GM12878 (cell line): Measurements from ENCODE around the gene NUTM1. TPM values are rescaled to one million over a fixed set of nuclear protein-coding genes. Genes with fewer than 3 reads are reported as not detected.
A peak's percentile ranks its signal among the peaks of the same experiment; 100 is the strongest.

ENCODE experiments used
- ATAC-seq: fragments of 200-7000 bp; cut with Tn5 transposase; 3 replicates; pipeline ENCODE4 v1.9.1; 2020; ENCODE audit warnings: mild to moderate bottlenecking, moderate library complexity
- BruUV-seq: library from RNA; stranded (reverse); fragments of 400-500 nt; replicated peaks from 2 replicates; lab custom pipeline; 2021; lab: Mats Ljungman, UMichigan
- CTCF ChIA-PET: fragments of 300-600 bp; sonication (Branson Sonifier 250); formaldehyde crosslinking; extraction: SDS; loops from one replicate; lab custom pipeline; 2021; ENCODE audit warnings: inconsistent platforms; lab: Yijun Ruan, JAX
- POLR2A ChIA-PET: fragments of 350-600 bp; formaldehyde crosslinking; extraction: SDS; loops from one replicate; lab custom pipeline; 2021; ENCODE audit warnings: inconsistent platforms; lab: Charles Lee
- RAD21 ChIA-PET: fragments of 300-600 bp; sonication (Branson Sonifier 250); formaldehyde crosslinking; loops from one replicate; lab custom pipeline; 2023; ENCODE audit warnings: antibody characterized with exemption; ENCODE audit not compliant: unreplicated experiment; lab: Charles Lee
- SMC1A ChIA-PET: fragments of 300-600 bp; sonication (Branson Sonifier 250); formaldehyde crosslinking; loops from one replicate; lab custom pipeline; 2023; ENCODE audit not compliant: unreplicated experiment, uncharacterized antibody; lab: Charles Lee
- DNase-seq: peaks from one replicate; pipeline ENCODE4 v3.0.0-alpha.2; 2011; ENCODE audit warnings: low read depth, low spot score
- FAIRE-seq: peaks from 3 replicates; lab custom pipeline; 2011; peaks lifted over from hg19 to GRCh38; lab: Jason Lieb, UNC
- H2AFZ ChIP-seq: 2 replicates; pipeline ENCODE4 v1.6.0; 2011; ENCODE audit warnings: low read depth, low read length, control low read depth; ENCODE audit not compliant: control insufficient read depth
- H3K27ac ChIP-seq: 2 replicates; pipeline ENCODE4 v1.5.1; 2011; ENCODE audit warnings: control low read depth; ENCODE audit not compliant: control insufficient read depth, insufficient read depth
- H3K27me3 ChIP-seq, 2 experiments: replicated peaks in 1 of 2; 2 replicates each; pipeline versions ENCODE4 v1.6.0 to v1.6.1; 2011; ENCODE audit warnings: low read length in 1 of 2; ENCODE audit not compliant: control insufficient read depth in 2 of 2, insufficient read depth in 2 of 2
- H3K36me3 ChIP-seq, 2 experiments: 2 replicates each; pipeline ENCODE4 v1.5.1; 2011; ENCODE audit warnings: low read length in 1 of 2; ENCODE audit not compliant: control insufficient read depth in 2 of 2, insufficient read depth in 2 of 2
- H3K4me1 ChIP-seq: 2 replicates; pipeline ENCODE4 v1.6.1; 2011; ENCODE audit warnings: mild to moderate bottlenecking, low read length, moderate library complexity, mixed read lengths; ENCODE audit not compliant: control insufficient read depth, insufficient read depth
- H3K4me2 ChIP-seq: 2 replicates; pipeline ENCODE4 v1.6.0; 2011; ENCODE audit warnings: control low read depth; ENCODE audit not compliant: control insufficient read depth, insufficient read depth
- H3K4me3 ChIP-seq: fragments of 200-600 bp; sonication (generic); 2 replicates; pipeline ENCODE4 v1.5.1; 2016
- H3K79me2 ChIP-seq: 2 replicates; pipeline ENCODE4 v1.6.0; 2011; ENCODE audit warnings: low read length; ENCODE audit not compliant: control insufficient read depth, insufficient read depth
- H3K9ac ChIP-seq: 2 replicates; pipeline ENCODE4 v1.8.0; 2011; ENCODE audit warnings: low read length, control low read depth, mixed read lengths; ENCODE audit not compliant: control insufficient read depth, insufficient read depth
- H3K9me3 ChIP-seq: replicated peaks from 3 replicates; pipeline ENCODE4 v1.5.1; 2011; ENCODE audit warnings: mild to moderate bottlenecking, low read length; ENCODE audit not compliant: control insufficient read depth, insufficient read depth
- H4K20me1 ChIP-seq: 2 replicates; pipeline ENCODE4 v1.6.0; 2011; ENCODE audit not compliant: control insufficient read depth, insufficient read depth
- ETV6 ChIP-seq, 2 experiments: fragments of 450-650 bp in 1 of 2; IDR thresholded peaks in 1 of 2; conservative IDR thresholded peaks in 1 of 2; 2 replicates each; pipeline ENCODE4 v1.6.1; 2014; ENCODE audit warnings: antibody characterized with exemption in 1 of 2, borderline replicate concordance in 1 of 2, low read depth in 1 of 2, mild to moderate bottlenecking in 1 of 2, moderate library complexity in 1 of 2
- MLLT1 ChIP-seq: fragments of 450-650 bp; IDR thresholded peaks from 2 replicates; pipeline ENCODE4 v1.6.1; 2016; ENCODE audit warnings: mild to moderate bottlenecking
- MYC ChIP-seq: IDR thresholded peaks from 2 replicates; pipeline ENCODE4 v1.6.1; 2011; ENCODE audit warnings: mild to moderate bottlenecking, low read length, moderate library complexity, inconsistent platforms; ENCODE audit not compliant: insufficient read depth, insufficient replicate concordance, insufficient read length, severe bottlenecking
- WGBS: methylation state at CpG from one replicate; pipeline ENCODE4 v1.1.6; 2016; ENCODE audit warnings: low lambda C conversion rate; ENCODE audit not compliant: insufficient replicate concordance, insufficient coverage; ENCODE audit errors: missing lambda C conversion rate; 5-methylcytosine and 5-hydroxymethylcytosine counted together
- in situ Hi-C: fragments of 300-500 bp; cut with MboI; formaldehyde crosslinking; loops from 9 replicates; pipeline ENCODE4 v1.14.3; 2018; ENCODE audit warnings: mixed read lengths
- intact Hi-C: fragments of 100-400 bp; cut with micrococcal nuclease; formaldehyde crosslinking; loops from one replicate; pipeline ENCODE4 v1.14.2; 2022; ENCODE audit not compliant: unreplicated experiment
- polyA plus RNA-seq, 11 experiments: library from polyadenylated mRNA; depleted of rRNA in 4 of 11; unstranded in 6 of 11; stranded (reverse) in 5 of 11; fragments of >200 nt; fragmentation: Nextera tagmentation in 4 of 11; fragmentation: Illumina TruSeq in 1 of 11; extraction: Ambion mirVana in 4 of 11; extraction: Trizol in 1 of 11; gene quantifications; 1 replicate in 1 of 11; 2 replicates in 10 of 11; pipeline versions ENCODE4 v1.2.1 to v1.2.3, GENCODE V29; 2011 to 2016; ENCODE audit warnings: inconsistent platforms in 2 of 11, missing spikeins in 2 of 11, low read depth in 1 of 11
- total RNA-seq, 4 experiments: library from RNA; depleted of rRNA in 3 of 4; stranded (reverse); fragments of >200 nt in 3 of 4; fragmentation: Illumina TruSeq in 1 of 4; extraction: Trizol in 1 of 4; gene quantifications; 2 replicates each; pipeline versions ENCODE4 v1.2.1 to v1.2.3, GENCODE V29; 2013 to 2021
- TF ChIP-seq, protein P1 (sequence below): fragments of 450-650 bp; IDR thresholded peaks from 2 replicates; pipeline ENCODE4 v1.6.1; 2017; ENCODE audit warnings: antibody characterized with exemption, mild to moderate bottlenecking, moderate library complexity

Gene NUTM1
- total and polyA plus RNA-seq, 10 of the 15 experiments (the other 5 are each of a cell fraction or from before 2014, with no cell fraction given), result under 0.01 to 0.05 TPM; not detected in 8

DNA sequence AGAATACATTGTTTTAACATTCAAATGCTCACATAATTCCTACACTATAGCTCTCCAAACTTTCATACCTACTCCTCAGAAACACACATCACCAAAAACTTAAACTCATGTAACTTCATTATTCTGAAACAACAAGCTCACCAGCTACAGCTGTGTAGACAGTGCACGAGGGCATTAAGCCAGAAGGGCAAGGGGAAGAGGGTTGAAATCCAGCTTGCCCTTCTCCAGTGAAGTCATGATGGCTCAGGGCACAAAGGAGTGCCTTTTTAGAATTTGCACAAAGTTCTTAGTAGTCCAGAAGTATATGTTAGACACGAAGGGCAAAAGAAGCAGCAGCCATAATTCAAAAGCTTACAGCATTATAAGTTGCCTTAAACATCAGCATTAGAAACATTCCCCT, 14.1 kb upstream of the NUTM1 start (continued):
- TF ChIP-seq, protein P1, sequence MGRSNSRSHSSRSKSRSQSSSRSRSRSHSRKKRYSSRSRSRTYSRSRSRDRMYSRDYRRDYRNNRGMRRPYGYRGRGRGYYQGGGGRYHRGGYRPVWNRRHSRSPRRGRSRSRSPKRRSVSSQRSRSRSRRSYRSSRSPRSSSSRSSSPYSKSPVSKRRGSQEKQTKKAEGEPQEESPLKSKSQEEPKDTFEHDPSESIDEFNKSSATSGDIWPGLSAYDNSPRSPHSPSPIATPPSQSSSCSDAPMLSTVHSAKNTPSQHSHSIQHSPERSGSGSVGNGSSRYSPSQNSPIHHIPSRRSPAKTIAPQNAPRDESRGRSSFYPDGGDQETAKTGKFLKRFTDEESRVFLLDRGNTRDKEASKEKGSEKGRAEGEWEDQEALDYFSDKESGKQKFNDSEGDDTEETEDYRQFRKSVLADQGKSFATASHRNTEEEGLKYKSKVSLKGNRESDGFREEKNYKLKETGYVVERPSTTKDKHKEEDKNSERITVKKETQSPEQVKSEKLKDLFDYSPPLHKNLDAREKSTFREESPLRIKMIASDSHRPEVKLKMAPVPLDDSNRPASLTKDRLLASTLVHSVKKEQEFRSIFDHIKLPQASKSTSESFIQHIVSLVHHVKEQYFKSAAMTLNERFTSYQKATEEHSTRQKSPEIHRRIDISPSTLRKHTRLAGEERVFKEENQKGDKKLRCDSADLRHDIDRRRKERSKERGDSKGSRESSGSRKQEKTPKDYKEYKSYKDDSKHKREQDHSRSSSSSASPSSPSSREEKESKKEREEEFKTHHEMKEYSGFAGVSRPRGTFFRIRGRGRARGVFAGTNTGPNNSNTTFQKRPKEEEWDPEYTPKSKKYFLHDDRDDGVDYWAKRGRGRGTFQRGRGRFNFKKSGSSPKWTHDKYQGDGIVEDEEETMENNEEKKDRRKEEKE, result no peak
- TF ChIP-seq ETV6 (conservative IDR thresholded peaks at IDR 0.05 in 1 of 2, IDR thresholded peaks at IDR 0.05 in 1 of 2; ENCODE audit: borderline replicate concordance in 1 of 2, low read depth in 1 of 2), result no peak

DNA sequence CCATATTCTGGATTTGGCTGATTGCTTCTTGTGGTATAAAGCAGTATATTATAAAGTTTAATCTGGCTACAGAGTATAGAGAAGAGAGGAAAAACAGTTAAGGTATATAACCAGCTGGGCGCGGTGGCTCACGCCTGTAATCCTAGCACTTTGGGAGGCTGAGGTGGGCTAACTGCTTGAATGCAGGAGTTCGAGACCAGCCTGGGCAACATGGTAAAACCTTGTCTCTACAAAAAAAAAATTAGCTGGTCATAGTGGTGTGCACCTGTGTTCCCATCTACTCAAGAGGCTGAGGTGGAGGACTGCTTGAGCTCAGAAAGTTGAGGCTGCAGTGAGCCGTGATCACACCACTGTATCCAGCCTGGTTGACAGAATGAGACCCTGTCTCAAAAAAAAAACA, 12.8 kb upstream of the NUTM1 start:
- Histone ChIP-seq H3K27ac (peak overlapping the region; percentile 90; the same call in 1 of the 2 replicates), H3K36me3 (no peaks in the 10 kb centered on the region), H3K9ac (no peak overlapping the region), H3K4me1 (peaks cover 36% of the 10 kb centered on the region), H2AFZ (no peak overlapping the region), H3K79me2 (peaks cover 91% of the 10 kb centered on the region), H3K4me3 (peak overlapping the region; percentile 40; the same call in 1 of the 2 replicates), H3K9me3 (no peaks in the 10 kb centered on the region), H3K27me3 (no peaks in the 10 kb centered on the region), H3K4me2 (peak overlapping the region; percentile 53), H4K20me1 (no peaks in the 10 kb centered on the region)
- intact Hi-C loops, result no loop called here
- FAIRE-seq (no peak), DNase-seq (no peak), ATAC-seq (no peak)
- BruUV-seq, result no TSS peak
- ChIA-PET RAD21 (interaction anchor here (1.4 to 6.6 kb wide), 7 partner anchors 7 to 100 kb away, joined by 4 to 57 read pairs (median 20); partner anchors contain the start of genes LPCAT4 and SLC12A6), SMC1A (interaction anchor here (0.6 to 6.8 kb wide), 8 partner anchors 12 to 89 kb away, joined by 3 to 107 read pairs (median 6); partner anchors contain the start of genes LPCAT4, NOP10 and NUTM1), CTCF (interaction anchor here (1.1 to 3.9 kb wide), 6 partner anchors 12 to 88 kb away, joined by 3 to 31 read pairs (median 14); partner anchors contain the start of genes LPCAT4, NOP10 and NUTM1), POLR2A (interaction anchor here (0.6 to 5.0 kb wide), 10 partner anchors 9 to 637 kb away, joined by 3 to 60 read pairs (median 6); partner anchors contain the start of genes LPCAT4, NOP10 and NUTM1)
- TF ChIP-seq MLLT1 (peak; percentile 37), MYC (no peak)
- WGBS, result 90% methylated on average over 5 of the region's 5 CpGs
- in situ Hi-C loops, result no loop called here
